GM12874 (cell line): Measurements from ENCODE around the gene IQCH.

ENCODE experiments used
- TF ChIP-seq, protein P1 (sequence below): IDR thresholded peaks from 2 replicates; pipeline ENCODE4 v1.5.1; 2011; ENCODE audit warnings: low read depth, mild to moderate bottlenecking, control low read depth, low read length, moderate library complexity; ENCODE audit not compliant: insufficient read depth

Gene IQCH

DNA sequence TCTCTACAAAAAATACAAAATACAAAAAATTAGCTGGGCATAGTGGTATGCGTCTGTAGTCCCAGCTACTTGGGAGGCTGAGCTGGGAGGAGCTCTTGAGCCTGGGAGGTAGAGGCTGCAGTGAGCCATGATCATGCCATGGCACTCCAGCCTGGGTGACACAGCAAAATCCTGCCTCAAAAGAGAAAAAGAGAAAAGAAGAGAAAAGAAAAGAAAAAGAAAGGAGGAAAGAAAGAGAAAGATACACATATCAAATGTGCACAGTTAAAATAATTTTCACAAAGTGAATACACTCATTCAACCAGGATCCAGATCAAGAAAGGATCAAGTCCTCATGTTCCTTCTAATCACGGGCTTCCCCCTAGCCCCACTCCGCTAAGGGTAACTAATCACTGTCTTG, 260.5 kb downstream of the IQCH start:
- TF ChIP-seq, protein P1, sequence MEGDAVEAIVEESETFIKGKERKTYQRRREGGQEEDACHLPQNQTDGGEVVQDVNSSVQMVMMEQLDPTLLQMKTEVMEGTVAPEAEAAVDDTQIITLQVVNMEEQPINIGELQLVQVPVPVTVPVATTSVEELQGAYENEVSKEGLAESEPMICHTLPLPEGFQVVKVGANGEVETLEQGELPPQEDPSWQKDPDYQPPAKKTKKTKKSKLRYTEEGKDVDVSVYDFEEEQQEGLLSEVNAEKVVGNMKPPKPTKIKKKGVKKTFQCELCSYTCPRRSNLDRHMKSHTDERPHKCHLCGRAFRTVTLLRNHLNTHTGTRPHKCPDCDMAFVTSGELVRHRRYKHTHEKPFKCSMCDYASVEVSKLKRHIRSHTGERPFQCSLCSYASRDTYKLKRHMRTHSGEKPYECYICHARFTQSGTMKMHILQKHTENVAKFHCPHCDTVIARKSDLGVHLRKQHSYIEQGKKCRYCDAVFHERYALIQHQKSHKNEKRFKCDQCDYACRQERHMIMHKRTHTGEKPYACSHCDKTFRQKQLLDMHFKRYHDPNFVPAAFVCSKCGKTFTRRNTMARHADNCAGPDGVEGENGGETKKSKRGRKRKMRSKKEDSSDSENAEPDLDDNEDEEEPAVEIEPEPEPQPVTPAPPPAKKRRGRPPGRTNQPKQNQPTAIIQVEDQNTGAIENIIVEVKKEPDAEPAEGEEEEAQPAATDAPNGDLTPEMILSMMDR = no peak

DNA sequence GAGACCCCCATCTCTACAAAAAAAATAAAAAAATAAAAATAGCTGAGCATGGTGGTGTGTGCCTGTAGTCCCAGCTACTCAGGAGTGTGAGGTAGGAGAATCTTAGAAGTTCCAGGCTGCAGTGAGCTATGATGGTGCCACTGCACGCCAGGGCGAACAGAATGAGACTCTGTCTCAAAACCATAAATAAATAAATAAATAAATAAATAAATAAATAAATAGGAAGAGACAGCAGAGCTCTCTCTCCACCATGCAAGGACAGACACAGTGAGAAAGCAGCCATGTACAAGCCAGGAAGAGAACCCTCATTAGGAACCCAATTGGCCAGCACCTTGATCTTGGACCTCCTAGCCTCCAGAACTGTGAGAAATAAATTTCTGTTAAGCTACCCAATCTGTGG, 261.0 kb downstream of the IQCH start:
- TF ChIP-seq, protein P1 = no peak

DNA sequence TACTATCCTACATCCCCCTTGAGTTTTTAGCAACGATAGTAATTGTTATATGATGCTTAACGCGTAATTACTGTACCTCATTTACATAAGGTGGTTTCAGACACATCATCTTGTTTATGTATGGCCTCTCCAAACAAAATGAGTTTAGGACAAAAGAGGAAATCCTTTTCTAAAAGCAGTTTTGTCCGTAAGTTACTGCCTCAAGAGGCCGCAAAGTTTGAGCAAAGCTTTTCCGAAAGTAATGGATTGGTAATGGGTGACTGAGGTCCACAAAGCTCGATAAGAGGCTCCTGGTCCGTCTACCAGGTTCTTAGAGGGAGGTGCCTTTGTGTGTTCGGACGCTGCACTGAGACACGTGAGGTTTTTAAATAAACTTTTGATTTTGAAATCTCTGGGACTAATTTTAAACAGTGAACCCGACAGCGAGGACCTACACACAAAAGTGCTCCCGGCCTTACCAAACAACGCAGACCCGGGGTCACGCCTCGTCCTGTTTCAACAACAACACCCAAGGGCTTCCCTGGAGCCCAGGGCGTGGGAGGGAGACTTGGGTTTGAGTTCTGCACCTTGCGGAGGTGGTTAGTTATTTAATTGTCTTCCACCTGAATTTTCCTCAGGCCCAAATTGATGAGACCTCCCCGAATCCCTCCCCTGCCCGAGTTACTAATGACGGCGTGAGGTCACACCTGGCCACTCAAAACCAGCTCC, 265.9 kb downstream of the IQCH start:
- TF ChIP-seq, protein P1 = no peak

DNA sequence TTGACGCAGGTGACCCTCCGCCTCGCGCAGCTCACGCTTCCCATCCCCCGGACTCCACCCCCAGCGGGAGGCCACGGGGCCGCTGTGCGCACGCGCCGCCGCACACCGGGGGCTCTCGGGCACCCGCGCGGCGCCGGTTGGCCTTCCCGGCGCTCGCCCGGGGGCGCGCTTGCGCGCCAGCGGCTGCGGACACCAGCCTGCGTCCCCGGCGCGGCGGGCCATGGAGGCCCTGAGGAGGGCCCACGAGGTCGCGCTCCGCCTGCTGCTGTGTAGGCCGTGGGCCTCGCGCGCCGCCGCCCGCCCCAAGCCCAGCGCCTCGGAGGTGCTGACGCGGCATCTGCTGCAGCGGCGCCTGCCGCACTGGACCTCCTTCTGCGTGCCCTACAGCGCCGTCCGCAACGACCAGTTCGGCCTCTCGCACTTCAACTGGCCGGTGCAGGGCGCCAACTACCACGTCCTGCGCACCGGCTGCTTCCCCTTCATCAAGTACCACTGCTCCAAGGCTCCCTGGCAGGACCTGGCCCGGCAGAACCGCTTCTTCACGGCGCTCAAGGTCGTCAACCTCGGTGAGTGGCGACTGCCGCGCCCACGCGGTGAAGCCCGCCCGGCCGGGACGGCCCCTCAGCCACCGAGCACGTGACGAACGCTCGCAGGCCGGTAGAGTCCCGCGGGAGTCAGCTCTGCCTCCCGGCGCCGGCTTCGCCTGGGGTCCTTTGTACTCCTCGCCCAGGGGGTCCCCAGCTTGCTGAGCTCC, 266.6 kb downstream of the IQCH start, which contains the start of gene C15orf61:
C15orf61 (plus strand) TSS at position 103 of the 754 bp plus-strand sequence; CDS start at position 221, 118 bp downstream.
- TF ChIP-seq, protein P1 = 0 out of 2 replicates have a peak, but pooled peaks have one; percentile 13

DNA sequence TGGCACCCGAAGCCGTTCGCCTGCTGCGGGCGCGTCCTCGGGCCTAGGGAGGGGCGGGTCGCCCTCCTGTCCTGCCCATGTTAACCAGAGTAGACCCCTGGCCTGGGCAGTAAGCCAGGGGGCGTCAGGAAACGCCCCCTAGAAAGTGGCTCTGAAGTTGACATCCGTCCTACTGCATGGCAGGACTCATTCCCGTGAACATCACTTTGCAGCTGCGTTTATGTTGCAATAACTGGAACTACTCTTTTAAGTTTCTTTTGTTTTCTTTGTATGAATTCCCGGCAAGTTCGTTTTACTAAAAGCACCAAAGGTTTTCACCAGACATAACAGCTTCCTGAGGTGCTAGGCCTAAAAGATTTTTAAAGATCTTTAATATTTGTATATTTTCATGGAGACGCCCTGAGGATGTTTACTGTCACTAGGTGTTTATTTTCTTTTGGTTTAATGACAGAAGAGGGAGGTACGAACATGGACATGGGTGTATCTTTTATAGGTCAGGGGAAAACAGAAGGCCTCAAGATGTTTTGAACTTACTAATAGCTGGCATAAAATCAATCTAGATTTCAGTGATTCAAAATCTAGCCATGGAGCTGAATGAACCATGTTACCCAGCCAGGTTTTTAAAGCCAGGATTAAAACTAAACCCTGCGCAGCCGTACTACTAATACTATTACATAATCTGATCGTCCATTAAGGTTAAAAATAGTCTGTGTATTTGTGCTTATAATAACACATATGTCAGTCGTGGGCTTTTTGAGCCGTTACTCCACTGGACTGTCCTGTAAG, 267.4 kb downstream of the IQCH start:
- TF ChIP-seq, protein P1 = no peak

DNA sequence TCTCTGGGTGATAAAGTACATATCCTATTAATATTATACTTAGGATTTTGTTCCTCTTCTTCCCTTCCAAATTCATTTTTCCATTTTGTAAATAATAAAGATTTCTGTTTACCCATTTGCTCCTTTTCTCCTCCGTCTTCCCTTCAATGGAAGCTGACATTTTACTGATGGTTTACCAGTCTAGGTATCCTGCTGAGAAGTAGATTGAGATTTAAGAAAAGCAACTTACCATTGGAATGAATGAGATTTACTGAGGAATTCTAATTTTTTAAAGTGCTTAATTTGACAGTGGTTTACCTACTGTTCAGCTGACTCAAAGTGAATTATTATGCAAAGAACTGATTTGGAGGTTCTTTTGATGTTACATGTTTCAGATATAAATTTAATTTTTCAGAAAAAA, 268.7 kb downstream of the IQCH start:
- TF ChIP-seq, protein P1 = no peak

DNA sequence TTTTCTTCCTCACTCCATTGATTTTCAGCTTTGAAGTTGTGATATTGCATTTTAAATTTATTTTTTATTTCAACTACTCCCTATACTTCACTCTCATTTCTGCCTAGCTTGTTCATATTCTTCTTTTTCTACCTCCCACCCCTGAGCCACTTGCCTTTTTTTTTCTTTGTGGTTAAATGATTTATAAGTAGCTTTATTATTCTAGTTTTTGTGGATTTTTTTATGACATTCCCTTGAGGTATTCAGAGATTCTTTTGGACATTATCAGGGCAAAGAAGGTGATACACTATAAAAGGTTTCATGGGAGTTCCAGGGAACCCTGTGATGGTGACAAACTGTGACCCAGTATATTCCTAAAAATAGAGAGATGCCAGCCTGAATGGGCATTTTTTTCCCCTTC, 269.6 kb downstream of the IQCH start:
- TF ChIP-seq, protein P1 = no peak
